Fibroblast of the conjunctiva (primary cell): ENCODE measurements around the gene MCOLN2.
A peak's percentile ranks its signal among the peaks of the same experiment; 100 is the strongest.

Experiments
- DNase-seq: peaks from one replicate; pipeline ENCODE4 v3.0.0-alpha.2; 2010; ENCODE audit warnings: low read depth

MCOLN2 gene

GRCh38 chr1:84985365-84985764 lies 11.5 kb downstream of the MCOLN2 start:
- DNase-seq, result no peak

- no peak for DNase-seq
Measured at GRCh38 chr1:84982395-84982794, 14.5 kb downstream of the MCOLN2 start.

- DNase-seq, result no peak
Measured at GRCh38 chr1:84975035-84975434, 21.9 kb downstream of the MCOLN2 start.

GRCh38 chr1:84973498-84974334 lies 23.2 kb downstream of the MCOLN2 start:
- DNase-seq, result no peak

- no peak for DNase-seq
Measured at GRCh38 chr1:84972377-84972987, 24.4 kb downstream of the MCOLN2 start.

GRCh38 chr1:84971957-84972356 lies 25.0 kb downstream of the MCOLN2 start:
- DNase-seq, result no peak

GRCh38 chr1:84969489-84970250 lies 27.2 kb downstream of the MCOLN2 start:
- no peak for DNase-seq

- DNase-seq, result no peak
Measured at GRCh38 chr1:84968865-84969264, 28.0 kb downstream of the MCOLN2 start.

GRCh38 chr1:84968101-84968500 lies 28.8 kb downstream of the MCOLN2 start:
- DNase-seq, result no peak

- no peak for DNase-seq
Measured at GRCh38 chr1:84967666-84968065, 29.2 kb downstream of the MCOLN2 start.

GRCh38 chr1:84963021-84963420 lies 33.9 kb downstream of the MCOLN2 start:
- no peak for DNase-seq

GRCh38 chr1:84961316-84961715 lies 35.6 kb downstream of the MCOLN2 start:
- DNase-seq, result no peak

- peak; percentile 22 for DNase-seq
Measured at GRCh38 chr1:84960371-84960770, 36.5 kb downstream of the MCOLN2 start.

GRCh38 chr1:84959294-84959693 lies 37.6 kb downstream of the MCOLN2 start:
- no peak for DNase-seq

- DNase-seq, result no peak
Measured at GRCh38 chr1:84957966-84958365, 38.9 kb downstream of the MCOLN2 start.

- no peak for DNase-seq
Measured at GRCh38 chr1:84956655-84957054, 40.3 kb downstream of the MCOLN2 start.

- DNase-seq, result no peak
Measured at GRCh38 chr1:84956097-84956496, 40.8 kb downstream of the MCOLN2 start.

- no peak for DNase-seq
Measured at GRCh38 chr1:84949664-84950063, 47.2 kb downstream of the MCOLN2 start.

GRCh38 chr1:84947536-84948410 lies 49.1 kb downstream of the MCOLN2 start:
- no peak for DNase-seq

- no peak for DNase-seq
Measured at GRCh38 chr1:84946631-84947030, 50.3 kb downstream of the MCOLN2 start.

- peak; percentile 94 for DNase-seq
Measured at GRCh38 chr1:84944767-84945486, 52.0 kb downstream of the MCOLN2 start.
